Measurements from ENCODE around the gene ACO1. TPM values are rescaled to one million over a fixed set of nuclear protein-coding genes. Genes with fewer than 3 reads are reported as not detected.

ACO1 gene
- polyA plus RNA-seq, 1 donor from 2014 or later: 16.5 TPM

- Histone ChIP-seq H3F3A (ENCODE audit: insufficient read depth, low read length, poor library complexity, severe bottlenecking) (no peaks in the 10 kb centered on the region), H3K9me3 (ENCODE audit: low read length) (no peaks in the 10 kb centered on the region), H3K4me2 (ENCODE audit: low read length) (no peak overlapping the region), H4K20me1 (ENCODE audit: insufficient read depth) (no peaks in the 10 kb centered on the region), H3K9me2 (ENCODE audit: insufficient read depth, low read length) (no peaks in the 10 kb centered on the region), H2AFZ (ENCODE audit: low read depth, low read length) (no peak overlapping the region), H3K27ac (ENCODE audit: low read length) (no peak overlapping the region), H3K79me2 (replicated peaks; ENCODE audit: insufficient read depth, low read length) (no peaks in the 10 kb centered on the region), H3K27me3 (ENCODE audit: insufficient read depth, low read depth, low read length) (no peaks in the 10 kb centered on the region), H3K9ac (ENCODE audit: low read length) (no peak overlapping the region), H3K36me3 (ENCODE audit: insufficient read depth, low read length) (peaks cover 7% of the 10 kb centered on the region), H3K4me3 (ENCODE audit: low read length) (no peak overlapping the region)
- no peak for TF ChIP-seq REST (IDR thresholded peaks at IDR 0.05; ENCODE audit: borderline replicate concordance)
- no peak for TF ChIP-seq MXI1 (conservative IDR thresholded peaks at IDR 0.05; ENCODE audit: poor library complexity, severe bottlenecking)
- TF ChIP-seq POLR2AphosphoS5 (IDR thresholded peaks at IDR 0.05): no peak
- no peak for TF ChIP-seq CTCF (IDR thresholded peaks at IDR 0.05; ENCODE audit: poor library complexity, severe bottlenecking)
- TF ChIP-seq EZH2 (IDR thresholded peaks at IDR 0.05; ENCODE audit: borderline replicate concordance, insufficient read depth, low read length, poor library complexity, severe bottlenecking): no peak
- no peak for TF ChIP-seq EP300 (conservative IDR thresholded peaks at IDR 0.05; ENCODE audit: poor library complexity, severe bottlenecking)
- no peak for TF ChIP-seq RAD21 (conservative IDR thresholded peaks at IDR 0.05)
- TF ChIP-seq TAF1 (IDR thresholded peaks at IDR 0.05; ENCODE audit: low read depth): no peak
- TF ChIP-seq SMC3 (conservative IDR thresholded peaks at IDR 0.05; ENCODE audit: poor library complexity): no peak
Measured at GRCh38 chr9:32430720-32431119, 46.3 kb downstream of the ACO1 start.

GRCh38 chr9:32431196-32431595 is 46.8 kb downstream of the ACO1 start:
- no peaks in the 10 kb centered on the region for H3K27me3 ChIP-seq (ENCODE audit: insufficient read depth, low read depth, low read length)
- no peaks in the 10 kb centered on the region for H4K20me1 ChIP-seq (ENCODE audit: insufficient read depth)
- H3K27ac ChIP-seq (ENCODE audit: low read length): no peak overlapping the region
- no peaks in the 10 kb centered on the region for H3K79me2 ChIP-seq (replicated peaks; ENCODE audit: insufficient read depth, low read length)
- no peaks in the 10 kb centered on the region for H3K9me2 ChIP-seq (ENCODE audit: insufficient read depth, low read length)
- no peaks in the 10 kb centered on the region for H3F3A ChIP-seq (ENCODE audit: insufficient read depth, low read length, poor library complexity, severe bottlenecking)
- H2AFZ ChIP-seq (ENCODE audit: low read depth, low read length): no peak overlapping the region
- no peak overlapping the region for H3K4me2 ChIP-seq (ENCODE audit: low read length)
- no peaks in the 10 kb centered on the region for H3K9me3 ChIP-seq (ENCODE audit: low read length)
- peaks cover 9% of the 10 kb centered on the region for H3K36me3 ChIP-seq (ENCODE audit: insufficient read depth, low read length)
- TF ChIP-seq RAD21 (conservative IDR thresholded peaks at IDR 0.05) (no peak), CTCF (IDR thresholded peaks at IDR 0.05; ENCODE audit: poor library complexity, severe bottlenecking) (no peak), SMC3 (conservative IDR thresholded peaks at IDR 0.05; ENCODE audit: poor library complexity) (no peak), EZH2 (IDR thresholded peaks at IDR 0.05; ENCODE audit: borderline replicate concordance, insufficient read depth, low read length, poor library complexity, severe bottlenecking) (no peak), EP300 (conservative IDR thresholded peaks at IDR 0.05; ENCODE audit: poor library complexity, severe bottlenecking) (no peak)
- H3K4me3 ChIP-seq (ENCODE audit: low read length): no peak overlapping the region
- no peak overlapping the region for H3K9ac ChIP-seq (ENCODE audit: low read length)

Measured in neural cell (in vitro differentiated cells).